ENCODE measurements around the gene ADAMTS6.
"Not testable (repeated sequence)": the region's sequence is repeated elsewhere in the genome, so short reads cannot be mapped to it uniquely, and the experiment has no call there.

ADAMTS6 gene

DNA sequence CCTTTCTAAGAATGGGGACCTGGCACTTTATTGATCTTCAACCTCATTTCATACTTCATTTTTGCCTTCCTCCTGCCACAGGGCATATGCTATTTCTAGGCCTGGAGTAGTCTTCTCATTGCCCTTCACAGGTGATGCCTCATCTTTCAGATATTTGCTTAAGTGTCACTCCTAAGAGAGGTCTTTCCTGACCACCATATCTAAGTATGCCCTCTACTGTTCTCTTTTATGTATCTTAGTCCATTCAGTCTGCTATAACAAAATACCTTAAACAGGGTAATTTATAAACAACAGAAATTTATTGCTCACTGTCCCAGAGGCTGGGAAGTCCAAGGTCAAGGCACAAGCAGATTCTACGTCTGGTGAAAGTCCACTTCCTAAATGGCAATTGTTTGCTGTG, 99.1 kb downstream of the ADAMTS6 start:
- no peak overlapping the region for H3K4me3 ChIP-seq (ENCODE audit: low read depth, low read length)
- TF ChIP-seq, protein P1, sequence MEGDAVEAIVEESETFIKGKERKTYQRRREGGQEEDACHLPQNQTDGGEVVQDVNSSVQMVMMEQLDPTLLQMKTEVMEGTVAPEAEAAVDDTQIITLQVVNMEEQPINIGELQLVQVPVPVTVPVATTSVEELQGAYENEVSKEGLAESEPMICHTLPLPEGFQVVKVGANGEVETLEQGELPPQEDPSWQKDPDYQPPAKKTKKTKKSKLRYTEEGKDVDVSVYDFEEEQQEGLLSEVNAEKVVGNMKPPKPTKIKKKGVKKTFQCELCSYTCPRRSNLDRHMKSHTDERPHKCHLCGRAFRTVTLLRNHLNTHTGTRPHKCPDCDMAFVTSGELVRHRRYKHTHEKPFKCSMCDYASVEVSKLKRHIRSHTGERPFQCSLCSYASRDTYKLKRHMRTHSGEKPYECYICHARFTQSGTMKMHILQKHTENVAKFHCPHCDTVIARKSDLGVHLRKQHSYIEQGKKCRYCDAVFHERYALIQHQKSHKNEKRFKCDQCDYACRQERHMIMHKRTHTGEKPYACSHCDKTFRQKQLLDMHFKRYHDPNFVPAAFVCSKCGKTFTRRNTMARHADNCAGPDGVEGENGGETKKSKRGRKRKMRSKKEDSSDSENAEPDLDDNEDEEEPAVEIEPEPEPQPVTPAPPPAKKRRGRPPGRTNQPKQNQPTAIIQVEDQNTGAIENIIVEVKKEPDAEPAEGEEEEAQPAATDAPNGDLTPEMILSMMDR (IDR thresholded peaks at IDR 0.05; ENCODE audit: low read depth, low read length, missing control alignments), result no peak
- DNase-seq (ENCODE audit: low read depth), result no peak

- not testable (repeated sequence) for DNase-seq (ENCODE audit: low read depth); H3K4me3 ChIP-seq (ENCODE audit: low read depth, low read length)
Measured at GRCh38 chr5:65370505-65370904, 111.2 kb downstream of the ADAMTS6 start.

GRCh38 chr5:65366655-65367054, 115.1 kb downstream of the ADAMTS6 start:
- no peak for DNase-seq (ENCODE audit: low read depth)
- H3K4me3 ChIP-seq (ENCODE audit: low read depth, low read length), result no peak overlapping the region
- TF ChIP-seq, protein P1 (IDR thresholded peaks at IDR 0.05; ENCODE audit: low read depth, low read length, missing control alignments), result no peak

DNA sequence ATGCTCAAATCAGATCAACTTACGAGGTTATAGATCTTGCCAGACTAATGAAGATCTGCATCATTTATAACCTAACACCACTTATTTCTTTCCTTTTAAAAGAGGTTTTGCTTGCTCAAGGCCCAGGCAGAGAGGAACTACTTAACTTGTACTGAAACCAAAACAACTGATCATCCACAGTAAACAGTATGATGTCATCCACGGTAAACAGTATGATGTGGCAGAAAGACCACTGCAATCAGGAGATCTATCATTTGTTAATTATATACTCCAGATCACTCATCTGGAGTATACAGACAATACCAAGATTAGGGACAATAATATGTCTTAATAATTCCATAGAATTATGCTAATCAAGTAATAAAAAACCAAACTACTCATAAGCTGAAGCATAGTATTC, 116.8 kb downstream of the ADAMTS6 start:
- no peak overlapping the region for H3K4me3 ChIP-seq (ENCODE audit: low read depth, low read length)
- no peak for DNase-seq (ENCODE audit: low read depth)
- TF ChIP-seq, protein P1 (IDR thresholded peaks at IDR 0.05; ENCODE audit: low read depth, low read length, missing control alignments), result no peak

- DNase-seq (ENCODE audit: low read depth), result no peak
- no peak overlapping the region for H3K4me3 ChIP-seq (ENCODE audit: low read depth, low read length)
- TF ChIP-seq, protein P1 (IDR thresholded peaks at IDR 0.05; ENCODE audit: low read depth, low read length, missing control alignments), result no peak
Measured at GRCh38 chr5:65363499-65363898, 118.2 kb downstream of the ADAMTS6 start.

DNA sequence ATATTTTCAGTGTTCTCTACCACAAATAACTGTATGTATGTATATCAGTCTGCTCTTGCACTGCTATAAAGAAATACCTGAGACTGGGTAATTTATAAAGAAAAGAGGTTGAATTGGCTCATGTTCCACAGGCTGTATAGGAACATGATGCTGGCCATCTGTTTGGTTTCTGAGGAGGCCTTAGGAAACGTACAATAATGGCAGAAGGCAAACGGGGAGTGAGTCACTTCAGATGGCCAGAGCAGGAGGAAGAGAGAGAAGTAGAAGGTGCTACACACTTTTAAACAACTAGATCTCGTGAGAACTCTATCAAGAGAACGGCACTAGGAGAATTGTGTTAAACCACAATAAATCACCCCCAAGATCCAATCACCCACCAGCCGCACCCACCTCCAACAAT, 121.7 kb downstream of the ADAMTS6 start:
- TF ChIP-seq, protein P1 (IDR thresholded peaks at IDR 0.05; ENCODE audit: low read depth, low read length, missing control alignments), result no peak
- no peak for DNase-seq (ENCODE audit: low read depth)
- no peak overlapping the region for H3K4me3 ChIP-seq (ENCODE audit: low read depth, low read length)

DNA sequence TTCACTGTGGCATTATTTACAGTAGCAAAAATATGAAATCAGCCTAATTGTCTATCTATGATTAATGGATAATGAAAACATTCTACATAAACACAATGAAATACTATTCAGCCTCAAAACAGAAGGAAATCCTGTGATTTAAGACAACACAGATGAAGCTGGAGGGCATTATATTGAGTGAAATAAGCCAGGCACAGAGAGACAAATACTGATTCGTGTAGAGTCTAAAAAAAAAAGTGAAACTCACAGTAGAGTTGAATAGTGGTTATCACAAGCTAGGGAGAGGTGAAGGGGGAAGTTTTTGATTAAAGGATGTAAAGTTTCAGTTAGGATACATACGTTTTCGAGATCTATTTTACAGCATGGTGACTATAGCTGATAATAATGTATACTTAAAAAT, 122.2 kb downstream of the ADAMTS6 start:
- no peak overlapping the region for H3K4me3 ChIP-seq (ENCODE audit: low read depth, low read length)
- TF ChIP-seq, protein P1 (IDR thresholded peaks at IDR 0.05; ENCODE audit: low read depth, low read length, missing control alignments), result no peak
- DNase-seq (ENCODE audit: low read depth), result no peak

DNA sequence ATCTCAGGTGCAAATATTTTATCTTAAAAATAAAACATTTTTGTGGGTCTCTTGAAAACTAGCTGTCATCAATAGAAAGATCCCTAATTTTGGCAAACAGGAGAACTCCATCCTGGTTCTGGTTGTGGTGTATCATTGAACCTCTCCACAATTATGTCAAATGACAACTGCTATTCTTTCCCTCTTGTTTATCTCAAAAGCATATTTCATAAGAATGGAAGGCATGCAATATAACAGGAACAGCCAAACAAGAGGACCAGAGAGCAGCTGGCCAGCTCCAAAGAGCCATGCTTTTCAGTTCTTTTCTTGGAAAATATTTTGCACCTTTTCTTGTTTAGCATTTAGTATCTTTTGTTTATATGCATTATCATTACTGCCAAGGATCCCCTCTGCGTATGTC, 125.4 kb downstream of the ADAMTS6 start:
- DNase-seq (ENCODE audit: low read depth), result no peak
- TF ChIP-seq, protein P1 (IDR thresholded peaks at IDR 0.05; ENCODE audit: low read depth, low read length, missing control alignments), result no peak
- no peak overlapping the region for H3K4me3 ChIP-seq (ENCODE audit: low read depth, low read length)

All from GM12864 (cell line).